Body of pancreas (tissue), 4 donors: ENCODE data around the gene ABI1. TPM values are rescaled to one million over a fixed set of nuclear protein-coding genes. Genes with fewer than 3 reads are reported as not detected.

Experiments
- ATAC-seq: fragments of 150-250 bp; one replicate; pipeline ENCODE4 v1.9.1; 2016
- DNase-seq, 4 donors: peaks; one replicate each; pipeline ENCODE4 v3.0.0-alpha.2; 2019
- H3K27ac ChIP-seq, 4 donors: fragments of 200-600 bp; sonication (generic); 1 replicate in 3 of 4; 2 replicates in 1 of 4; pipeline versions ENCODE4 v1.5.1 to v1.6.1; 2016 to 2019; ENCODE audit warnings: mild to moderate bottlenecking in 1 of 4, mixed read lengths in 1 of 4, moderate library complexity in 1 of 4
- H3K27me3 ChIP-seq, 2 donors: fragments of 200-600 bp; sonication (generic); one replicate each; pipeline ENCODE4 v1.6.0; 2016; ENCODE audit warnings: mild to moderate bottlenecking in 1 of 2
- H3K36me3 ChIP-seq, 2 donors: fragments of 200-600 bp; sonication (generic); replicated peaks in 1 of 2; 2 replicates each; pipeline ENCODE4 v1.5.1; 2016; ENCODE audit warnings: low read depth in 2 of 2; ENCODE audit not compliant: insufficient read depth in 1 of 2
- H3K4me1 ChIP-seq: fragments of 200-600 bp; sonication (generic); one replicate; pipeline ENCODE4 v1.6.0; 2016
- H3K4me3 ChIP-seq, 2 donors: fragments of 200-600 bp; sonication (generic); 1 replicate in 1 of 2; 2 replicates in 1 of 2; pipeline ENCODE4 v1.5.1; 2016 to 2019
- H3K9me3 ChIP-seq, 3 donors: fragments of 200-600 bp; sonication (generic); 1 replicate in 2 of 3; 2 replicates in 1 of 3; pipeline ENCODE4 v1.5.1; 2016
- CTCF ChIP-seq, 7 experiments: fragments of 450-650 bp in 4 of 7; fragments of 200-600 bp in 3 of 7; sonication (generic) in 3 of 7; IDR thresholded peaks; one replicate each; pipeline ENCODE4 v1.5.1; 2016 to 2019; ENCODE audit warnings: antibody characterized with exemption in 7 of 7
- POLR2A ChIP-seq, 3 donors: fragments of 450-650 bp; IDR thresholded peaks; one replicate each; pipeline ENCODE4 v1.6.1; 2016; ENCODE audit warnings: antibody characterized with exemption in 3 of 3, mild to moderate bottlenecking in 2 of 3
- WGBS, 2 donors: methylation state at CpG; one replicate each; pipeline ENCODE4 v1.1.5; 2017; 5-methylcytosine and 5-hydroxymethylcytosine counted together
- intact Hi-C: fragments of 100-400 bp; cut with DNase I; formaldehyde crosslinking; loops from one replicate; pipeline ENCODE4 v1.15.1; 2023
- total RNA-seq, 2 donors: library from RNA; depleted of rRNA; stranded (reverse); fragments of >200 nt; gene quantifications; one replicate each; pipeline ENCODE4 v1.1.0, GENCODE V29; 2016

ABI1 gene
- total RNA-seq, 2 donors from 2014 or later, result 13.5 to 24.9 TPM

GRCh38 chr10:26824015-26824690 lies 36.6 kb downstream of the ABI1 start:
- no peaks in the 10 kb centered on the region for H3K4me1 ChIP-seq
- no peaks in the 10 kb centered on the region for H3K9me3 ChIP-seq
- no peak overlapping the region for H3K4me3 ChIP-seq
- ATAC-seq (no peak), DNase-seq (no peak)
- no peak overlapping the region for H3K27ac ChIP-seq
- 84 to 97% methylated on average over 1 of the region's 1 CpG for WGBS, 2 donors
- H3K36me3 ChIP-seq, result no peaks in the 10 kb centered on the region
- no peaks in the 10 kb centered on the region for H3K27me3 ChIP-seq
- intact Hi-C loops, result no loop called here
- TF ChIP-seq POLR2A (IDR thresholded peaks at IDR 0.05) (no peak), CTCF (IDR thresholded peaks at IDR 0.05) (no peak)

DNA sequence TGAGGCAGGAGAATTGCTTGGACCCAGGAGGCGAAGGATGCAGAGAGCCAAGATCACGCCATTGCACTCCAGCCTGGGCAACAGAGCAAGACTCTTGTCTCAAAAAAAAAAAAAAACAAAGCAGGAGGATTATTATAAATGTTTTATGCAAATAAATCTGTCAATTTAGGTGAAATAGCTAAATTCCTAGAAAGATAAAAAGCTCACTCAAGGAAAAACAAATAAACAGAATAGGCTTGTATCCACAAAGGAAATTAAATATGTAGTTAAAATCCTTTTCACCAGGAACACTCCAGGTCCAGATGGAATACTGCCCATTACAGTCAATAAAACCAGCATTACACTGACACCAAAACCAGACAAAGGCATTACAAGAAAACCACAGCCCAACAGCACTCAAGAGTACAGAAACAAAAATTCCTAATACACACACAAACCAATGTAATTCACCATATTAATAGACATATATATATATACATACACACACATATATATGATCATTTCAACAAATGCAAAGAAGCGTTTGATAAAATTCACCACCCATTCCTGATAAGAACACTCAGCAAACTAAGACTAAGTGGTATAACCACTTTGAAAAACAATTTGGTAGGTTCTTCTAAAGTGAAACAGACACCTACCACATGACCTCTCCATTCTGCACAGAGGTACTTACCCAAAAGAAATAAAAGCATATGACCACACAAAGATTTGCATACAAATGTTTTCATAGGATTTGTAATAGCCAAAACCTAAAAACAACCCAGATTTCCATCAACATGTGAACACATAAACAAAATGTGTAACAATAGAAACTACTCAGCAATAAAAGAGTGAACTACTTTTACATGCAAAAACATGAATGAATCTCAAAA lies 38.8 kb downstream of the ABI1 start:
- no peak for DNase-seq

GRCh38 chr10:26815500-26815899 lies 45.3 kb downstream of the ABI1 start:
- no peaks in the 10 kb centered on the region for H3K9me3 ChIP-seq
- H3K36me3 ChIP-seq, result no peaks in the 10 kb centered on the region
- intact Hi-C loops, result no loop called here
- 94 to 100% methylated on average over 2 of the region's 2 CpGs for whole genome bisulfite sequencing, 2 donors
- no peak overlapping the region for H3K4me3 ChIP-seq
- H3K27ac ChIP-seq, result no peak overlapping the region
- TF ChIP-seq POLR2A (IDR thresholded peaks at IDR 0.05), result no peak
- TF ChIP-seq CTCF (IDR thresholded peaks at IDR 0.05), result no peak
- H3K27me3 ChIP-seq, result no peaks in the 10 kb centered on the region
- H3K4me1 ChIP-seq, result no peaks in the 10 kb centered on the region
- ATAC-seq (no peak), DNase-seq (no peak)

More for the DNA sequence above, 38.8 kb downstream of the ABI1 start:
- Histone ChIP-seq H3K4me3 (no peak overlapping the region), H3K27me3 (no peaks in the 10 kb centered on the region), H3K9me3 (no peaks in the 10 kb centered on the region), H3K4me1 (no peaks in the 10 kb centered on the region), H3K36me3 (no peaks in the 10 kb centered on the region), H3K27ac (no peak overlapping the region)
- TF ChIP-seq CTCF (IDR thresholded peaks at IDR 0.05), result no peak
- TF ChIP-seq POLR2A (IDR thresholded peaks at IDR 0.05), result no peak
- 93 to 98% methylated on average over 3 of the region's 3 CpGs for WGBS, 2 donors
- intact Hi-C loops, result no loop called here
- no peak for ATAC-seq

DNA sequence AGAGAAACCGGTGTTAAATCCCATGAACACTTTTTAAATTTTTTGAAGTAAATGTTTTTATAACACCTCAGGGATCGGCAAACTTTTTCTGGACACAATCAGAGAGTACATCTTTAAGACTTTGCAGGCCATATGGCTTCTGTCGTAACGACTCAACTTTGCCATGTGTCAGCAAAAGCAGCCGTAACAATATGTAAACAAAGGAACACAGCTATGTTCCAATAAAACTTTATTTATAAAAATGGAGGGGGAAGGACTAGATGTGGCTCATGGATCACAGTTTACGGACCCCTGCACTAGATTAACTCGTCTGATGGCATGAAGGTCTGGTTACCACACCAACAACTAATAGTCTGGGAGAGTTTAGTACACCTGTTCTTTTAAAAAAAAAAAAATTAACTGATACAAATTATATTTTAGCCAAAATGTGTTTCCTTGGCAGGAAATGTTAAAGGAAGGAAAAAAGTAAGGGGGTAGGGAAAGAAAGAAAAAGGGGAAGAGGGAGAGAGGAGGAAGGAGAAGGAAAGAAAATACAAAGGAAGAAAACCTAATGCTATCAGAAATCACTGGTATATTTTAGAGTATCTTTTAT lies 50.2 kb downstream of the ABI1 start:
- no peaks in the 10 kb centered on the region for H3K27me3 ChIP-seq
- H3K4me1 ChIP-seq, result peaks cover 2% of the 10 kb centered on the region
- DNase-seq (no peak), ATAC-seq (no peak)
- no peak overlapping the region for H3K4me3 ChIP-seq
- TF ChIP-seq POLR2A (IDR thresholded peaks at IDR 0.05), result no peak
- intact Hi-C loops, result no loop called here
- no peaks in the 10 kb centered on the region for H3K36me3 ChIP-seq
- H3K9me3 ChIP-seq, result no peaks in the 10 kb centered on the region
- H3K27ac ChIP-seq, result no peak overlapping the region
- WGBS, 2 donors, result 88 to 90% methylated on average over 7 of the region's 7 CpGs

DNA sequence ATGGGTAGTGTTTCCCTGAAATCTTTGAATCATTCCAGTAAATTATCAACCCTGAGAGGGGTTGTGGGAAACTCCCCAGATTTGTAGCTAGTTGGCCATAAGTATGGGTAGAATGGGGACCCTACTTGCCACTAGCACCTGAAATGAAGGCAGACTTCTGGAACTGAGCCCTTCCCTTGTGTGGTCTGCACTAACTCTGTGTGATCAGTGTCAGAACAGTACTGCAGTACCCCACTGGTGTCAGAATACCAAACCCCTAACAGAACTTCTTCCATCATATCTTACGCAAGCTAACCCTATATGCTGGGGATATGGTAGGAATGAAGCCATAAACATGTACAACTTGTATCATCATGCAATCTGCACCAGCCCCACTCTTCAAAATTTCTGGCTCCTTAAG lies 50.8 kb downstream of the ABI1 start:
- 100% methylated on average over 1 of the region's 1 CpG for WGBS, 2 donors
- DNase-seq (no peak), ATAC-seq (no peak)
- no peaks in the 10 kb centered on the region for H3K36me3 ChIP-seq
- TF ChIP-seq POLR2A (IDR thresholded peaks at IDR 0.05) (no peak), CTCF (IDR thresholded peaks at IDR 0.05) (no peak)
- H3K9me3 ChIP-seq, result no peaks in the 10 kb centered on the region
- peaks cover 8% of the 10 kb centered on the region for H3K4me1 ChIP-seq
- H3K4me3 ChIP-seq, result no peak overlapping the region
- H3K27me3 ChIP-seq, result no peaks in the 10 kb centered on the region
- intact Hi-C loops, result no loop called here
- H3K27ac ChIP-seq, result no peak overlapping the region
